ENCODE data around the gene PPOX. TPM values are rescaled to one million over a fixed set of nuclear protein-coding genes. Genes with fewer than 3 reads are reported as not detected.

Gene PPOX
- total RNA-seq, 1 donor from 2014 or later = 23.3 TPM

DNA sequence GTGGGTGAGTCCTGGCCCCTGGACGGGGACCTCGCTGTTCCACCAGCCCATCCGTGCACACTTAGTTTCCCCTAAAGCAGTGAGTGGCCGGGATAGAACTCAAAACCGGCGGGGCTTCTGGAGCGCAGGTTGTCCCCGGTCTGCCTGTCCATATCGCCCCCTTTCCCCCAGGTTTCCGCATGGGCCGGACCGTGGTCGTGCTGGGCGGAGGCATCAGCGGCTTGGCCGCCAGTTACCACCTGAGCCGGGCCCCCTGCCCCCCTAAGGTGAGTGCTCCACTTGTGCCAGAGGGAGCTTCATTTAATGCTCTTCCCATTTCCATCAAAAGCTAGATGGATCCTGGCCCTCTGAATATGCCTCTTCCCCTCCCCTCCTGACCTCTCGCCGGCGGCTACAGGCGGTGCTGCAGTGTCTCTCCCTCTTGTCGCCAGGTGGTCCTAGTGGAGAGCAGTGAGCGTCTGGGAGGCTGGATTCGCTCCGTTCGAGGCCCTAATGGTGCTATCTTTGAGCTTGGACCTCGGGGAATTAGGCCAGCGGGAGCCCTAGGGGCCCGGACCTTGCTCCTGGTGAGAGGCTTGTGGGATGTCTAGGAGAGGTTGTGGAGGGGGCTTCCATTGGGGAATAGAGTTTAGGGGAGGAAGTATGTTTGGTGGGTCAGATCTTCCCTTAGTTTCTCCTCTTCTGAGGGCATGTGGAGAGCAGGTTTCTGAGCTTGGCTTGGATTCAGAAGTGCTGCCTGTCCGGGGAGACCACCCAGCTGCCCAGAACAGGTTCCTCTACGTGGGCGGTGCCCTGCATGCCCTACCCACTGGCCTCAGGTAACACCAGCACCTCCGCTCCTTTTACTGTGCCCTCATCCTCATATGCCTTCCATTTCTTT, 683 bp downstream of the PPOX start:
- Histone ChIP-seq H3K36me3 (peaks cover 62% of the 10 kb centered on the region), H3K9me3 (no peaks in the 10 kb centered on the region), H3K4me3 (peak overlapping the region; percentile 68), H3K27me3 (no peaks in the 10 kb centered on the region), H3K27ac (peak overlapping the region; percentile 97), H3K4me1 (peaks cover 13% of the 10 kb centered on the region)
- no peak for ATAC-seq
- intact Hi-C loops (cut with DNase I) = no loop called here
- TF ChIP-seq, protein P1, sequence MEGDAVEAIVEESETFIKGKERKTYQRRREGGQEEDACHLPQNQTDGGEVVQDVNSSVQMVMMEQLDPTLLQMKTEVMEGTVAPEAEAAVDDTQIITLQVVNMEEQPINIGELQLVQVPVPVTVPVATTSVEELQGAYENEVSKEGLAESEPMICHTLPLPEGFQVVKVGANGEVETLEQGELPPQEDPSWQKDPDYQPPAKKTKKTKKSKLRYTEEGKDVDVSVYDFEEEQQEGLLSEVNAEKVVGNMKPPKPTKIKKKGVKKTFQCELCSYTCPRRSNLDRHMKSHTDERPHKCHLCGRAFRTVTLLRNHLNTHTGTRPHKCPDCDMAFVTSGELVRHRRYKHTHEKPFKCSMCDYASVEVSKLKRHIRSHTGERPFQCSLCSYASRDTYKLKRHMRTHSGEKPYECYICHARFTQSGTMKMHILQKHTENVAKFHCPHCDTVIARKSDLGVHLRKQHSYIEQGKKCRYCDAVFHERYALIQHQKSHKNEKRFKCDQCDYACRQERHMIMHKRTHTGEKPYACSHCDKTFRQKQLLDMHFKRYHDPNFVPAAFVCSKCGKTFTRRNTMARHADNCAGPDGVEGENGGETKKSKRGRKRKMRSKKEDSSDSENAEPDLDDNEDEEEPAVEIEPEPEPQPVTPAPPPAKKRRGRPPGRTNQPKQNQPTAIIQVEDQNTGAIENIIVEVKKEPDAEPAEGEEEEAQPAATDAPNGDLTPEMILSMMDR (IDR thresholded peaks at IDR 0.05) = no peak
- DNase-seq = no peak

DNA sequence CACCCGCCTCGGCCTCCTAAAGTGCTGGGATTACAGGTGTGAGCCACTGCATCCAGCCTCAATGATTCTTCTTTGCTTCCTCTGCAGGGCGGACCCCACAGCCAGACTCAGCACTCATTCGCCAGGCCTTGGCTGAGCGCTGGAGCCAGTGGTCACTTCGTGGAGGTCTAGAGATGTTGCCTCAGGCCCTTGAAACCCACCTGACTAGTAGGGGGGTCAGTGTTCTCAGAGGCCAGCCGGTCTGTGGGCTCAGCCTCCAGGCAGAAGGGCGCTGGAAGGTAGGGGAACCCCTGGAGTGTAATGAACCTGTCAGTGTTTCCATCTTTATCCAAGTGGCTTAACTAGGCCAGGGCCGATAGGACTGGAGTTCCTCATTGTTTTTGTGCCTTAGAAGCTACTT, 2.7 kb downstream of the PPOX start:
- intact Hi-C loops (cut with DNase I) = no loop called here
- ATAC-seq (no peak), DNase-seq (no peak)
- Histone ChIP-seq H3K4me1 (peaks cover 17% of the 10 kb centered on the region), H3K9me3 (no peaks in the 10 kb centered on the region), H3K27ac (no peak overlapping the region), H3K27me3 (no peaks in the 10 kb centered on the region), H3K36me3 (peaks cover 63% of the 10 kb centered on the region), H3K4me3 (no peak overlapping the region)
- TF ChIP-seq, protein P1 (IDR thresholded peaks at IDR 0.05) = no peak

DNA sequence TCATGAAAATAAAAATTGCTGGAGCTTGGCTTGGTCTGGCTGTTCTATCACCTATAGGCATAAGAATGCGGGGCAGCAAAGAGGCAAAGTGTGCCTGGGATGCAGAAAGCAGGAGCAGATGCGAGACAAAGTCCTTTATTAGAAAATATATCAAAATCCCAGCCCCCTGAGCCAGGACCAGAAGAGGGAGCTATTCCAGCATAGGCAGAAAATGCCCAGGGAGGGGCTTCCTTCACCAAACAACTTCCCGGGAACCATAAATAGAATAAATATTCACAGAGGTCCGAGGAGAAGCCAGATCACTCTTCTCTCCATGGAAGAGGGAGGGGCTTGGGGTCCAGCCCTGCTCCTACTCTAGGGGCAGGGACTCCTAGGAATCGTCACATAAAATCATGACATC, 5.0 kb downstream of the PPOX start:
- H3K4me3 ChIP-seq = no peak overlapping the region
- no peak overlapping the region for H3K27ac ChIP-seq
- H3K36me3 ChIP-seq = peaks cover 70% of the 10 kb centered on the region
- ATAC-seq (no peak), DNase-seq (no peak)
- intact Hi-C loops (cut with DNase I) = no loop called here
- no peaks in the 10 kb centered on the region for H3K9me3 ChIP-seq
- peaks cover 23% of the 10 kb centered on the region for H3K4me1 ChIP-seq
- no peaks in the 10 kb centered on the region for H3K27me3 ChIP-seq
- TF ChIP-seq, protein P1 (IDR thresholded peaks at IDR 0.05) = no peak

DNA sequence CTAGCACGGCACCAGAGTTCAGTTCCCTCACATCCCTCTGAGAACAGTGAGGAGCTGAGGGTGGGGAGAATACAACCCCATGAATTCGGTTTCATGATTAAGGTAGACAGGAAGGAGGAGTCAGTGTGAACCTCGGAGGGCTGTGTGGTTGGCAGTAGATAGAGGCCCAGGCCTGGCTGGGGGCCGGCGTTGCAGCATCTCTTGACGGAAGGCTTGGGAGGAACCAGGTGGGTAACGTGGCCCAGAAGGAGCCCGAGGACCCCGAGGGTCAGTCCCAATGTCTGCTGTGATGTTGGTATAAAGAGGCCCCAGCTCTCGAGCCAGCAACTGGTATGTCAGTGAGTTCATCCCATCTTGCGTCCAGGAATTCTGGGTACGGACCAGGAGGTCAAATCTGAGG, 5.5 kb downstream of the PPOX start:
- Histone ChIP-seq H3K27me3 (no peaks in the 10 kb centered on the region), H3K27ac (no peak overlapping the region), H3K4me1 (peaks cover 28% of the 10 kb centered on the region), H3K9me3 (no peaks in the 10 kb centered on the region), H3K4me3 (no peak overlapping the region), H3K36me3 (peaks cover 70% of the 10 kb centered on the region)
- TF ChIP-seq, protein P1 (IDR thresholded peaks at IDR 0.05) = no peak
- ATAC-seq = no peak
- intact Hi-C loops (cut with DNase I) = no loop called here
- DNase-seq = no peak

DNA sequence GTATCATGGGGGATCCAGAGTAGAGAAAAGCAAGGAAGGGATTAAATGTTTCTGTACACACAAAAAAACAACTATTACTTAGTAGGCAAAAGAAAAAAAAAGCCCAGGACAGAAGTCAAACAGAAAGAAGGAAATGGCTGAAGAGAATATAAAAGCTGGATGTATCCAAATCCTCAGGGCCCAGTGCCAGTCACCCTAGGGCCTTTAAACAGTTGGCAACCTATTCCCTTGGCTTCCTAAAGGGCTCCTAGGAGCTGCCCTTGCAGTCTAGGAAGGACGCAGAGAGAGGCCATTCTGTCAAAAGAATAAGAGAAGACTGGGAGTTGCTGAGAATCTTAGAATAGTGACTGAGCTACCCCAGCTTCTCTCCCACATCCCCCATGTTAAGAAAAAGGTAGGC, 6.1 kb downstream of the PPOX start:
- DNase-seq = no peak
- Histone ChIP-seq H3K27me3 (no peaks in the 10 kb centered on the region), H3K9me3 (no peaks in the 10 kb centered on the region), H3K4me1 (peaks cover 22% of the 10 kb centered on the region), H3K36me3 (peaks cover 70% of the 10 kb centered on the region), H3K27ac (no peak overlapping the region), H3K4me3 (no peak overlapping the region)
- intact Hi-C loops (cut with DNase I) = no loop called here
- TF ChIP-seq, protein P1 (IDR thresholded peaks at IDR 0.05) = no peak
- ATAC-seq = no peak
